Panc1 (cell line): ENCODE results near the gene KLB. TPM values are rescaled to one million over a fixed set of nuclear protein-coding genes. Genes with fewer than 3 reads are reported as not detected.

Source experiments
- ATAC-seq: fragments of 200-7000 bp; cut with Tn5 transposase; 2 replicates; pipeline ENCODE4 v1.9.1; 2020; ENCODE audit warnings: mild to moderate bottlenecking, moderate library complexity
- BruUV-seq: library from RNA; stranded (reverse); fragments of 400-500 nt; replicated peaks from 2 replicates; lab custom pipeline; 2021; lab: Mats Ljungman, UMichigan
- CTCF ChIA-PET: fragments of 300-600 bp; sonication (Branson Sonifier 250); formaldehyde crosslinking; loops from one replicate; lab custom pipeline; 2022; ENCODE audit warnings: antibody characterized with exemption; lab: Charles Lee
- POLR2A ChIA-PET: fragments of 300-600 bp; sonication (Branson Sonifier 250); formaldehyde crosslinking; loops from one replicate; lab custom pipeline; 2022; ENCODE audit warnings: antibody characterized with exemption; lab: Charles Lee
- DNase-seq: peaks from one replicate; pipeline ENCODE4 v3.0.0-alpha.2; 2010; ENCODE audit warnings: low read depth, low spot score
- H3K27ac ChIP-seq: 2 replicates; pipeline ENCODE4 v1.5.1; 2011; ENCODE audit warnings: mild to moderate bottlenecking, low read length, inconsistent platforms
- H3K27me3 ChIP-seq: fragments of 200-500 bp; sonication (Bioruptor generic); 2 replicates; pipeline ENCODE4 v1.6.0; 2014; ENCODE audit warnings: low read length, inconsistent platforms; ENCODE audit not compliant: control insufficient read depth, insufficient read depth
- H3K36me3 ChIP-seq: fragments of 200-500 bp; sonication (Bioruptor generic); 2 replicates; pipeline ENCODE4 v1.5.1; 2014; ENCODE audit warnings: inconsistent platforms, mild to moderate bottlenecking, low read length, moderate library complexity; ENCODE audit not compliant: control insufficient read depth, insufficient read depth
- H3K4me1 ChIP-seq: 2 replicates; pipeline ENCODE4 v1.5.1; 2011; ENCODE audit warnings: inconsistent platforms, mild to moderate bottlenecking, low read length, moderate library complexity; ENCODE audit not compliant: control insufficient read depth, insufficient read depth
- H3K4me3 ChIP-seq, 2 experiments: 2 replicates each; pipeline ENCODE4 v1.5.1; 2011 to 2012; ENCODE audit warnings: low read depth in 2 of 2, low read length in 2 of 2, mild to moderate bottlenecking in 2 of 2, inconsistent platforms in 1 of 2, moderate library complexity in 1 of 2
- H3K9me3 ChIP-seq: fragments of 200-500 bp; sonication (Bioruptor generic); 2 replicates; pipeline ENCODE4 v1.5.1; 2014; ENCODE audit warnings: low read depth, mild to moderate bottlenecking, inconsistent platforms, low read length, moderate library complexity; ENCODE audit not compliant: control insufficient read depth, insufficient read depth
- REST ChIP-seq, 2 experiments: IDR thresholded peaks; 2 replicates each; pipeline ENCODE4 v1.6.1; 2011 to 2012; ENCODE audit warnings: low read depth in 2 of 2, control low read depth in 1 of 2, low read length in 1 of 2, mild to moderate bottlenecking in 1 of 2, moderate library complexity in 1 of 2; ENCODE audit not compliant: insufficient read depth in 1 of 2
- SIN3A ChIP-seq: IDR thresholded peaks from 2 replicates; pipeline ENCODE4 v1.6.1; 2012; ENCODE audit warnings: low read depth, mild to moderate bottlenecking, low read length, moderate library complexity, borderline replicate concordance; ENCODE audit not compliant: insufficient read depth
- TCF7L2 ChIP-seq: IDR thresholded peaks from 2 replicates; pipeline ENCODE4 v1.6.1; 2011; ENCODE audit warnings: mild to moderate bottlenecking, low read depth, low read length, inconsistent platforms
- in situ Hi-C: cut with HindIII; loops from 2 replicates; pipeline ENCODE4 v1.10.0; 2016; ENCODE audit warnings: low sequenced_read_pairs, low pct_unique_long_range_greater_than_20kb
- intact Hi-C: fragments of 100-400 bp; cut with micrococcal nuclease; formaldehyde crosslinking; loops from one replicate; pipeline ENCODE4 v1.10.0; 2022; ENCODE audit not compliant: unreplicated experiment
- microRNA-seq: library from miRNA; unstranded; fragments of <30 nt; microRNA quantifications from one replicate; pipeline ENCODE4 v1.1.0, GENCODE V29; 2020; ENCODE audit not compliant: unreplicated experiment
- total RNA-seq: library from RNA; stranded (reverse); gene quantifications from one replicate; pipeline ENCODE4 v1.2.1, GENCODE V29; 2021; ENCODE audit not compliant: unreplicated experiment

Gene KLB
- total RNA-seq, 1 experiment from 2014 or later = not detected

- DNase-seq (no peak), ATAC-seq (no peak)
- Histone ChIP-seq H3K36me3 (peaks cover 28% of the 10 kb centered on the region), H3K9me3 (no peaks in the 10 kb centered on the region), H3K27me3 (no peaks in the 10 kb centered on the region), H3K4me1 (peaks cover 7% of the 10 kb centered on the region; the same call in 1 of the 2 replicates), H3K27ac (no peak overlapping the region), H3K4me3 (no peak overlapping the region)
- intact Hi-C loops = no loop called here
- ChIA-PET POLR2A (no interaction called here), CTCF (no interaction called here)
- in situ Hi-C loops = no loop called here
- BruUV-seq = no TSS peak
- TF ChIP-seq SIN3A = no peak
- no peak for TF ChIP-seq REST (IDR thresholded peaks at IDR 0.05; ENCODE audit: insufficient read depth in 1 of 2, low read depth in 2 of 2, low read length in 1 of 2)
- TF ChIP-seq TCF7L2 = no peak
Observed at GRCh38 chr4:39498727-39499020, 91.9 kb downstream of the KLB start.

Small RNAs within 50 kb of the gene (microRNA-seq; reads per million reads assigned to microRNA genes)
- not detected for gene MIR5591

Other genes with a start within 250 kb of the KLB start
- 16.0 TPM for gene WDR19, start 224.4 kb upstream of the KLB start, total RNA-seq
- 34.4 TPM for gene RFC1, start 40.6 kb upstream of the KLB start, total RNA-seq
- gene RPL9, start 52.0 kb downstream of the KLB start, total RNA-seq = 386 TPM
- gene LIAS, start 52.1 kb downstream of the KLB start, total RNA-seq = 6.8 TPM
- 373 TPM for gene UGDH, start 120.5 kb downstream of the KLB start, total RNA-seq
- 48.2 TPM for gene SMIM14, start 231.9 kb downstream of the KLB start, total RNA-seq